Liver (tissue), 9 donors: ENCODE data around the gene ZBP1. TPM values are rescaled to one million over a fixed set of nuclear protein-coding genes. Genes with fewer than 3 reads are reported as not detected.

Source experiments
- DNase-seq: peaks from one replicate; pipeline ENCODE4 v3.0.0-alpha.2; 2017; ENCODE audit warnings: low spot score
- H3K27ac ChIP-seq, 2 donors: one replicate each; pipeline ENCODE4 v1.7.0; 2013; ENCODE audit warnings: inconsistent platforms in 2 of 2, low read length in 2 of 2, control low read depth in 1 of 2, low read depth in 1 of 2, mild to moderate bottlenecking in 1 of 2
- H3K27me3 ChIP-seq, 4 donors: one replicate each; pipeline versions ENCODE4 v1.6.1 to v1.7.0; 2013; ENCODE audit warnings: low read length in 3 of 4, inconsistent platforms in 1 of 4, mild to moderate bottlenecking in 1 of 4, moderate library complexity in 1 of 4; ENCODE audit not compliant: control insufficient read depth in 4 of 4, insufficient read depth in 4 of 4
- H3K36me3 ChIP-seq, 4 donors: one replicate each; pipeline versions ENCODE4 v1.6.1 to v1.7.0; 2013; ENCODE audit warnings: low read length in 3 of 4, mild to moderate bottlenecking in 3 of 4, low read depth in 1 of 4, moderate library complexity in 1 of 4; ENCODE audit not compliant: control insufficient read depth in 4 of 4, insufficient read depth in 3 of 4
- H3K4me1 ChIP-seq, 4 donors: one replicate each; pipeline versions ENCODE4 v1.6.1 to v1.7.0; 2013; ENCODE audit warnings: low read length in 3 of 4, mild to moderate bottlenecking in 3 of 4, moderate library complexity in 1 of 4; ENCODE audit not compliant: control insufficient read depth in 4 of 4, insufficient read depth in 4 of 4
- H3K4me3 ChIP-seq, 3 donors: one replicate each; pipeline versions ENCODE4 v1.6.1 to v1.7.0; 2013; ENCODE audit warnings: low read length in 3 of 3, control low read depth in 1 of 3, low read depth in 1 of 3, mild to moderate bottlenecking in 1 of 3
- H3K9ac ChIP-seq, 2 donors: one replicate each; pipeline ENCODE4 v1.7.0; 2013; ENCODE audit warnings: low read length in 2 of 2, mild to moderate bottlenecking in 2 of 2, moderate library complexity in 2 of 2, control low read depth in 1 of 2, low read depth in 1 of 2
- H3K9me3 ChIP-seq, 4 donors: one replicate each; pipeline versions ENCODE4 v1.6.1 to v1.7.0; 2013; ENCODE audit warnings: low read length in 3 of 4; ENCODE audit not compliant: control insufficient read depth in 4 of 4
- ATF3 ChIP-seq: IDR thresholded peaks from 2 replicates; pipeline ENCODE4 v1.6.1; 2016; ENCODE audit warnings: antibody characterized with exemption
- CTCF ChIP-seq: fragments of 150-350 bp; IDR thresholded peaks from 2 replicates; pipeline ENCODE4 v1.5.1; 2017; ENCODE audit warnings: improper control_type of control experiment, low read depth, low read length; ENCODE audit not compliant: missing input control
- EGR1 ChIP-seq, 2 donors: IDR thresholded peaks; 2 replicates each; pipeline ENCODE4 v1.6.1; 2016 to 2018; ENCODE audit warnings: antibody characterized with exemption in 2 of 2, low read depth in 2 of 2
- FOXA1 ChIP-seq: IDR thresholded peaks from 2 replicates; pipeline ENCODE4 v1.6.1; 2016; ENCODE audit warnings: antibody characterized with exemption
- FOXA2 ChIP-seq: IDR thresholded peaks from 2 replicates; pipeline ENCODE4 v1.6.1; 2016; ENCODE audit warnings: antibody characterized with exemption
- GABPA ChIP-seq, 2 donors: IDR thresholded peaks in 1 of 2; conservative IDR thresholded peaks in 1 of 2; 2 replicates each; pipeline ENCODE4 v1.6.1; 2016; ENCODE audit warnings: antibody characterized with exemption in 2 of 2, mild to moderate bottlenecking in 1 of 2, moderate library complexity in 1 of 2
- HNF4A ChIP-seq, 2 donors: conservative IDR thresholded peaks; 2 replicates each; pipeline ENCODE4 v1.6.1; 2016; ENCODE audit warnings: antibody characterized with exemption in 2 of 2, mild to moderate bottlenecking in 2 of 2
- HNF4G ChIP-seq: IDR thresholded peaks from 2 replicates; pipeline ENCODE4 v1.6.1; 2016; ENCODE audit warnings: antibody characterized with exemption
- JUND ChIP-seq, 2 donors: IDR thresholded peaks; 2 replicates each; pipeline ENCODE4 v1.6.1; 2016; ENCODE audit warnings: antibody characterized with exemption in 2 of 2
- MAX ChIP-seq: IDR thresholded peaks from 2 replicates; pipeline ENCODE4 v1.6.1; 2016; ENCODE audit warnings: antibody characterized with exemption
- NR2F2 ChIP-seq: IDR thresholded peaks from 2 replicates; pipeline ENCODE4 v1.6.1; 2016; ENCODE audit warnings: antibody characterized with exemption
- RAD21 ChIP-seq, 2 donors: IDR thresholded peaks; 2 replicates each; pipeline ENCODE4 v1.6.1; 2016; ENCODE audit warnings: antibody characterized with exemption in 2 of 2, mild to moderate bottlenecking in 2 of 2
- REST ChIP-seq: IDR thresholded peaks from 2 replicates; pipeline ENCODE4 v1.6.1; 2016; ENCODE audit warnings: antibody characterized with exemption, mild to moderate bottlenecking
- RXRA ChIP-seq, 2 donors: IDR thresholded peaks; 2 replicates each; pipeline ENCODE4 v1.6.1; 2017 to 2018; ENCODE audit warnings: antibody characterized with exemption in 2 of 2, mild to moderate bottlenecking in 1 of 2
- SP1 ChIP-seq: IDR thresholded peaks from 2 replicates; pipeline ENCODE4 v1.6.1; 2018; ENCODE audit warnings: antibody characterized with exemption, mild to moderate bottlenecking
- TAF1 ChIP-seq: conservative IDR thresholded peaks from 2 replicates; pipeline ENCODE4 v1.6.1; 2016; ENCODE audit warnings: antibody characterized with exemption, mild to moderate bottlenecking
- YY1 ChIP-seq: IDR thresholded peaks from 2 replicates; pipeline ENCODE4 v1.6.1; 2016; ENCODE audit warnings: antibody characterized with exemption, mild to moderate bottlenecking
- ZBTB33 ChIP-seq: IDR thresholded peaks from 2 replicates; pipeline ENCODE4 v1.6.1; 2016; ENCODE audit warnings: antibody characterized with exemption
- WGBS: extraction: QIAGEN DNeasy Blood & Tissue Kit; methylation state at CpG from one replicate; pipeline ENCODE4 v1.1.7; 2013; 5-methylcytosine and 5-hydroxymethylcytosine counted together
- polyA plus RNA-seq, 2 donors: library from polyadenylated mRNA; stranded (reverse) in 1 of 2; unstranded in 1 of 2; fragments of 200-250 nt in 1 of 2; fragments of >200 nt in 1 of 2; fragmentation: Nextera tagmentation in 1 of 2; extraction: Ambion mirVana in 1 of 2; gene quantifications; one replicate each; pipeline versions ENCODE4 v1.2.1 to v1.2.3, GENCODE V29; 2013 to 2015
- total RNA-seq, 2 donors: library from RNA; depleted of rRNA; stranded (reverse); fragments of >200 nt; gene quantifications; one replicate each; pipeline ENCODE4 v1.2.3, GENCODE V29; 2014
- donor health status: healthy.
- donor health status: healthy.
- donor health status: healthy.
- donor health status: healthy.
- donor health status: healthy.

ZBP1 gene
- total and polyA plus RNA-seq, 4 donors: 0.06 to 0.42 (median 0.13) TPM

GRCh38 chr20:57566399-57566798 is 53.8 kb downstream of the ZBP1 start:
- H3K9ac ChIP-seq: peak overlapping the region in 1 of 2 donors; percentile 86
- TF ChIP-seq YY1 (peak; percentile 49), NR2F2 (peak; percentile 5), RAD21 (IDR thresholded peaks at IDR 0.05) (peak in 1 of 2 donors; percentile 16), TAF1 (no peak), JUND (IDR thresholded peaks at IDR 0.05) (peak in 1 of 2 donors; percentile 36)

GRCh38 chr20:57564951-57565642 is 55.1 kb downstream of the ZBP1 start:
- H3K9ac ChIP-seq: peak overlapping the region in 1 of 2 donors; percentile 86
- H3K36me3 ChIP-seq: peaks cover 0 to 5% (median 0%) of the 10 kb centered on the region in 4 donors
- 78% methylated on average over 11 of the region's 11 CpGs for WGBS
- H3K27ac ChIP-seq: peak overlapping the region; percentile 32 to 86
- no peaks in the 10 kb centered on the region for H3K9me3 ChIP-seq
- H3K4me3 ChIP-seq: peak overlapping the region in 1 of 3 donors; percentile 9
- no peak for DNase-seq
- H3K4me1 ChIP-seq: peaks cover 4 to 46% (median 22%) of the 10 kb centered on the region in 4 donors
- TF ChIP-seq FOXA1 (peak; percentile 62), REST (peak; percentile 15), RXRA (IDR thresholded peaks at IDR 0.05) (peak in 1 of 2 donors; percentile 3), JUND (IDR thresholded peaks at IDR 0.05) (peak in 1 of 2 donors; percentile 7), RAD21 (IDR thresholded peaks at IDR 0.05) (no peak), YY1 (peak; percentile 65), ZBTB33 (peak; percentile 49), EGR1 (IDR thresholded peaks at IDR 0.05; ENCODE audit: low read depth in 2 of 2) (peak in 1 of 2 donors; percentile 60), SP1 (no peak), MAX (no peak), TAF1 (no peak), NR2F2 (no peak), CTCF (no peak), HNF4A (conservative IDR thresholded peaks at IDR 0.05) (no peak), ATF3 (no peak), GABPA (IDR thresholded peaks at IDR 0.05 in 1 of 2, conservative IDR thresholded peaks at IDR 0.05 in 1 of 2) (no peak), FOXA2 (peak; percentile 59), HNF4G (no peak)
- no peaks in the 10 kb centered on the region for H3K27me3 ChIP-seq

More at GRCh38 chr20:57566399-57566798, 53.8 kb downstream of the ZBP1 start:
- no peak for DNase-seq
- Histone ChIP-seq H3K36me3 (peaks cover 0 to 5% (median 0%) of the 10 kb centered on the region in 4 donors), H3K4me1 (peaks cover 2 to 45% (median 24%) of the 10 kb centered on the region in 4 donors), H3K4me3 (no peak overlapping the region), H3K9me3 (no peaks in the 10 kb centered on the region), H3K27me3 (no peaks in the 10 kb centered on the region), H3K27ac (peak overlapping the region; percentile 88 to 92)
- 12% methylated on average over 1 of the region's 1 CpG for WGBS
